ENCODE results near the gene JAML.

GRCh38 chr11:118149493-118149892 is 75.3 kb downstream of the JAML start:
- no peak for TF ChIP-seq CTCF (IDR thresholded peaks at IDR 0.05; ENCODE audit: poor library complexity, severe bottlenecking)
- TF ChIP-seq POLR2AphosphoS5 (IDR thresholded peaks at IDR 0.05): no peak
- TF ChIP-seq RAD21 (conservative IDR thresholded peaks at IDR 0.05): no peak
- no peak for TF ChIP-seq REST (IDR thresholded peaks at IDR 0.05; ENCODE audit: borderline replicate concordance)
- TF ChIP-seq SMC3 (conservative IDR thresholded peaks at IDR 0.05; ENCODE audit: poor library complexity): no peak
- no peak for TF ChIP-seq EP300 (conservative IDR thresholded peaks at IDR 0.05; ENCODE audit: poor library complexity, severe bottlenecking)
- no peak for TF ChIP-seq EZH2 (IDR thresholded peaks at IDR 0.05; ENCODE audit: borderline replicate concordance, insufficient read depth, low read length, poor library complexity, severe bottlenecking)
- TF ChIP-seq MXI1 (conservative IDR thresholded peaks at IDR 0.05; ENCODE audit: poor library complexity, severe bottlenecking): no peak
- no peak for TF ChIP-seq TAF1 (IDR thresholded peaks at IDR 0.05; ENCODE audit: low read depth)

Measured in neural cell (in vitro differentiated cells).